Stimulated activated CD4-positive, alpha-beta T cell treated with anti-CD3 and anti-CD28 coated beads, TNF-alpha, amount 100 ng/mL, for 1 hour (primary cell): ENCODE measurements around the gene KRTAP27-1.

ENCODE experiments used
- DNase-seq, 3 donors: peaks; one replicate each; pipeline ENCODE4 v3.0.0-alpha.2; 2020; ENCODE audit warnings: low read depth in 3 of 3, low spot score in 1 of 3

Gene KRTAP27-1

DNA sequence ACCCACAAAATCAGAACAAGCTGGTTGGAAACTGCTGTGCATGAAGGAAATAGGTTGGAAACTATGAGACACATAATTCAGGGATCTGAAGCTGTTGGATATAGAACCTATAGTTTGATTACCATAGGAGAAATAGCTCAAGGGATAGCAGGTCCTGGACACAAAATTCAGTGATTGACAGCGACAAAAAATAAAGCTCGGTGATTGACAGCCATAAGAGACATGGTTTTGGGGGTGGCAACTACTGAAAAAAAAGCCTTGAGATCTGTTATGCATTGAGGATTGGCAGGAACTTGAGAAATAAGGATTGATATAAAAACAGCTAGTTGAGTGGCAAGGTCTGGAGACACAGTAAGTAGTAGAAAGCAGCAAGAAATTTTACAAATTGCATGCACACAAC, 48.3 kb downstream of the KRTAP27-1 start, which contains the start of gene KRTAP25-1:
Gene KRTAP25-1, minus strand, starts transcription at position 300 of the 400 bp plus-strand sequence. Its CDS starts 24 bp downstream, at position 276.
- no peak for DNase-seq
